GM21786 (cell line): ENCODE measurements around the gene UQCR11.
"Not testable (repeated sequence)": the region's sequence is repeated elsewhere in the genome, so short reads cannot be mapped to it uniquely, and the experiment has no call there.

Source experiments
- ATAC-seq: cut with Tn5 transposase; IDR thresholded peaks from one replicate; pipeline ENCODE4 v1.9.1; 2021; ENCODE audit not compliant: unreplicated experiment

UQCR11 gene

DNA sequence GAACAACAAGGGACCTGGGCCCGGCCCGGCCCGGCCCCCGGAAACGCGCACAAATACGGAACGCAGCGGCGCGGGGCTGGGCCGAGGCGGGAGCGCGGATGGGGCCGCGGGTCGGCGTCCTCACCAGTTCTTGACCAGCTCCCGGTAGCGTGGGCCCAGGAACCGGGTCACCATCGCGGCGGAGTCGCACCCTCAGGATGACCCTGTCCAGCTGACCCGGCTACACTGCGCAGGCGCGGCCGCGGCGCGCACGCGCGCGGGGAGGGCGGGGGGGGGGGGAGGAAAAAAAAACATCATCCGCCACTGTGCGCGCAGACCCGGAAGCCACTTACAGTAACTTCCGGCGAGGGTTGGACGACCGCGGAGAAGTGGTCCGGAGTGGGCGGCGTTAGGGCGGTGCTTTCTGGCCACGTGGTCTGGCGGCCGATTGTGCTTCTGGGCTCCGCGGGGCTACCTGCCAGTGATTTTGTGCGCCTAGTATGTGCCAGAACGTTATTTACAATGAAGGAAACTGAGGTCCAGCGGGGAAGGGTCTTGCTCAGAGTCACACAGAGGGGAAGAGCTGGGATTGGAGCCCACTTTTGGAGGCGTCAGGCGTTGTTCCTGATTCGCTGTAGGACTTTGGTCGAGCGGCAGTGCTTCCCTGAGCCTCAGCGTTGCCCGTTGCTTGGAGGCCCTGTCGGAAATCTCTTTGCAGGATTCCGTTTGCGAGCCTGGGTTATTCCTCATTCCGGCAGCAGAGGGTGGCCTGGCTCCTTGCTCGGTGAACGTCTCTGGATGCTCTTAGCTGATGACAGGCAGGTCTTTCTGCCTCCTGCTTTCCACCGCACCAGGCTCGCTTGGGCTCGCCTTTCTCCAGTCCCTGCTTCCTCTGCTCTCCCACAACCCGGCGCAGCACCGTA lies at the start of gene UQCR11:
Gene UQCR11 (minus strand): TSS at position 227 of the 902 bp plus-strand sequence. CDS start 53 bp downstream, at position 174.
- ATAC-seq, result peak; percentile 84

DNA sequence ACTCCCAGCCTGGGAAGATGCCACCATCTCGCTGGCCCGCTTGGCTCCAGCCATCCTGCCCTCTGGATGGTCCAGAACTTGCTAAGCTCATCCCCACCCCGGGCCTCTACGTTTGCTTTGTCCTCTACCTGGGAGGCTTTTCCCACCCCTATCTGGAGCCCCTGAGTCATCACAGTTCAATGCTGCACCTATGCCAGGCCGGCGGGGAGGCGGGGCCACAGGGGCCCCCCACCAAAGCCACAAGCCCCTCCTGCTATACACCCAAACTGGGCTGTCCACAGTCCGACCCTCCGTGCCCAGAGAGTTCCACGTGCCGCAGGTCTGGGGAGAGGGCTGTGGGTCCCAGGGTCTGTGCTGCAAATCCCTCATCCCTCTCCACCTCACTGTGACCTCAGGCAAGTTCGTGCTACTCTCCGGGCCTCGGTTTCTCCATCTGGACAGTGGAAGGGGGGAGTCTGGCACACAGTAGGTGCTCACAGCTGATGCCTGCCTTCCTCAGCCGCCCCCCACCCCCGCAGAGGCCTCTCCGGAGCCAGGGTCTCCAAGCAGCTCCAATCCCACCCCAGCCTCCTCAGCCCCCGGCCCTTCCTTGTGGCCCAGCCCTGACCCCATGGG lies 49.0 kb upstream of the UQCR11 start:
- ATAC-seq, result no peak

GRCh38 chr19:1653300-1653628 lies 48.0 kb upstream of the UQCR11 start:
- no peak for ATAC-seq

DNA sequence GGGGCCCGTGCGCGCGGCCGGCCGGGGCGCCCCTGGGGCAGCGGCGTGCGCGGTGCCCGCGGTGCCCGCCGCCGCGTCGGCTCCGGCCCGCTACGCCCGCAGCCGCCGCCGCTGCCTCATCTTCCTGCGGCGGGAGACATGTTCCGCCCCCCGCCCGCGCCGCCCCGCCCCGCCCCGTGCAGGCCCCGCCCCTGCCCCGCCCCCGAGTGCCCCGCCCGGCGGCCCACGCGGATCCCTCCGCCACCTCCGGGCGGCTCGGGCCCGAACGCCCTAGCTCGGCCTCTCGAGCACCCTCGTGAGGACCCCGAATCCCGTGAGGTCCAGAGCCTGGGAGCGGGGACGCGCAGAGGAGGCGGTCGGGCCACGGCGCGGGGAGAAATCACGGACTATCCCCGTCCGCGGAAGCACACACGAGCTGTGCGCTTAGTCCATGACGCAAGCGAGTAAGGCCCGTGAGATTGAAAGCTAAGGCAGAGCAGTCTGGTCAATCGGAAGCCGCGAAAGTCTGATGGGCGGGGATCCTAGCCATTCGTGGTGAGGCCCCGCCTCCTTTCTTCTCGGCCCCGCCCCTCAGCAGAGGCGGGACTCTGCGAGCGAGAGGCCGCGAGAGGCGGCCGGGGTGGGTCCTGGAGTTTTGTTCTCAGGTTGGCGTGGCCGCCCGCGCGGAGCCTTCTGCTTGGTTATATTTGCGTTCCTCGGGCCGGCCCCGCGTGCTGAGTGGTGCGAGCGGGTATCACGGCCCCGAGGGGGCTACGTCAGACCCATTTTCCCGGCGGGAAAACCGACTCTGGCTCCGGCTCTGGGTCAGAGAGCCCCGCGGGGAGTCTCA lies 47.4 kb upstream of the UQCR11 start, which contains the start of gene TCF3:
Gene TCF3 (minus strand): TSS at position 145 of the 829 bp plus-strand sequence. CDS start 2,367 bp downstream, outside the sequence.
- peak; percentile 62 for ATAC-seq

- ATAC-seq, result no peak
Observed at GRCh38 chr19:1651568-1652291, 46.5 kb upstream of the UQCR11 start.

GRCh38 chr19:1650650-1651567 lies 45.6 kb upstream of the UQCR11 start:
- ATAC-seq, result no peak

GRCh38 chr19:1649706-1650649 lies 44.7 kb upstream of the UQCR11 start:
- no peak for ATAC-seq

DNA sequence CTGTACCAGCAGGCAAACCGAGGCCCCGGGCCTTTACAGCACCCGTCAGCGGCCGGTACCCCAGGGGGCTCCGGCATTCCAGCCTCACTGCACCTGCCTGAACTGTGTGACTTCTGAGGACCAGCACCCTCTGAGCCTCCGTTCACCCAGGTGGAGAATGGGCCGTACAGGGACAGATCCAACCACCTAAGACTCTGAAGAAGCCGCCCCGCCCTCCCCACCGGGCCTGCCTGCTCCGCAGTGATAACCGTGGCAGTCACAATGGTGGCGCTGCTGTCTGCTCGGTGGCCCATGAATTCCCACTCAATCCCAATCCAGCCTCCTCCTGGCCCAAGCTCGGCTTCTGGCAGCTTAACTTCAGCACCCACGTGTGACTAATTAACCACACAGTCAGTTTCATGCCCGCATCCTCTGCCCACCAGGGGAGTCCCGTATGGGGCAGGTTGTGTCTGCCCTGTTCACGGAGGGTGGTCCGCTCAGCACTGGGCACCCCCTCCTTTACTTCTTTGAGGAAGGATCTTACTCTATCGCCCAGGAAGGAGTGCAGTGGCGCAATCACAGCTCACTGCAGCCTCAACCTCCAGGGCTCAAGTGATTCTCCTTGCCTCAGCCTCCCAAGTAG lies 43.8 kb upstream of the UQCR11 start:
- peak; percentile 1 for ATAC-seq

DNA sequence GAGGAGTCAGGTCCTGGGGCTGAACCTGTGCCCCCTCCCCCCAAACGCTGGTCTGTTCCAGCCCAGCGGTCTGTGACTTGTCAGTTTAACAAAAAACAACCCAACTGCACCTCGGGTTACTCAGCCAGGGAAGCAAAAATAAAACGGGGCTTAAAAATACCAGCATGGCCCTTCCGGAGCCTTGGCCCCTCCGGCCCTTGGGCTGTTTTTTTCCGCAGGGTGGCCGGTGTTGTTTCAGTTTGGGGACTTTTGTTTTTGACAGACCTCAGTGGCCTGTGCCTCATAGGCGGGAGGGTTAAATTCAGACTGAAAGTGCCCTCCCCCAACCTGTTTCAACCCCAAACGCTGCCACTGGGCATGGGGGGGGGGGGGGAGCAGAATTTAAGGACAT lies 43.2 kb upstream of the UQCR11 start:
- peak; percentile 23 for ATAC-seq

GRCh38 chr19:1647501-1648458 lies 42.5 kb upstream of the UQCR11 start:
- ATAC-seq, result no peak

GRCh38 chr19:1646659-1647453 lies 41.6 kb upstream of the UQCR11 start:
- no peak for ATAC-seq

DNA sequence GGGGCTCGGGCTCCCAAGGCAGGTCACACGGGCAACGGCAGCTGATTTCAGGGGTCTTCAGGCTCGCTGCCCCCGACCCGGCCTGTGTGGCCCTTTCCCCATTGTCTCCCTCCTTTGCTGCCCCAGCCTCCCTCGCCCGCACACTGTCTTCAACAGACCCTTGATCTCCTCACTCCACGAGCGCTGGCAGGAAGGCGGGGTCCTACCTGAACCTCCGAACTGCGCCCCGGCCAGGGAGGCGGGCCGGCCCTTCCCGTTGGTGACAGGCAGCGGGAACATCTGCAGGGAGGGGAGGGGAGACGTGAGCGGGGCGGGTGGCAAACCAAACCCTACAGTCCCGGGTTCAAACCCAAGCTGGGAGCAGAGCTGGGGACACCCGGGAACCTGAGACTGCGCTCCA lies 40.9 kb upstream of the UQCR11 start:
- ATAC-seq, result no peak

GRCh38 chr19:1645299-1645698 lies 40.0 kb upstream of the UQCR11 start:
- no peak for ATAC-seq

GRCh38 chr19:1644070-1644469 lies 38.8 kb upstream of the UQCR11 start:
- no peak for ATAC-seq

GRCh38 chr19:1640893-1641448 lies 35.7 kb upstream of the UQCR11 start:
- not testable (repeated sequence) for ATAC-seq
